HCT116 (cell line): ENCODE results near the gene RUNDC1. TPM values are rescaled to one million over a fixed set of nuclear protein-coding genes. Genes with fewer than 3 reads are reported as not detected.

Source experiments
- ATAC-seq: fragments of 200-7000 bp; cut with Tn5 transposase; 2 replicates; pipeline ENCODE4 v1.9.1; 2020; ENCODE audit warnings: mild to moderate bottlenecking, moderate library complexity
- BruUV-seq: library from RNA; stranded (reverse); fragments of 400-500 nt; replicated peaks from 2 replicates; lab custom pipeline; 2021; lab: Mats Ljungman, UMichigan
- CTCF ChIA-PET: fragments of 300-600 bp; sonication (Branson Sonifier 250); formaldehyde crosslinking; loops from one replicate; lab custom pipeline; 2021; ENCODE audit warnings: antibody characterized with exemption; lab: Charles Lee
- POLR2A ChIA-PET: fragments of 300-600, 350-600 bp; sonication (Branson Sonifier 250); formaldehyde crosslinking; loops from one replicate; lab custom pipeline; 2021; ENCODE audit warnings: antibody characterized with exemption; lab: Charles Lee
- RAD21 ChIA-PET, 2 experiments: fragments of 300-600 bp; sonication (Branson Sonifier 250); formaldehyde crosslinking; loops; one replicate each; lab custom pipeline; 2023; ENCODE audit warnings: low total read pairs in 2 of 2; ENCODE audit not compliant: uncharacterized antibody in 2 of 2, unreplicated experiment in 2 of 2, low non-redundant PET in 1 of 2; lab: Charles Lee
- DNase-seq: peaks from one replicate; pipeline ENCODE4 v3.0.0-alpha.2; 2010; ENCODE audit warnings: low read depth, low spot score
- H2AFZ ChIP-seq: fragments of 200-600 bp; shearing (Covaris generic), sonication (generic); 2 replicates; pipeline ENCODE4 v1.6.1; 2017; ENCODE audit warnings: low read depth, mixed run types, mixed read lengths, antibody characterized with exemption, low read length; ENCODE audit not compliant: poor library complexity, severe bottlenecking
- H3K27ac ChIP-seq: 2 replicates; pipeline ENCODE4 v1.5.1; 2012; ENCODE audit warnings: low read depth, low read length
- H3K27me3 ChIP-seq: fragments of 200-600 bp; sonication (generic); 2 replicates; pipeline ENCODE4 v1.6.1; 2016; ENCODE audit warnings: mixed run types, low read length, mixed read lengths; ENCODE audit not compliant: insufficient read depth
- H3K36me3 ChIP-seq, 2 experiments: fragments of 200-500 bp in 1 of 2; fragments of 200-600 bp in 1 of 2; sonication (Bioruptor generic) in 1 of 2; sonication (generic) in 1 of 2; 2 replicates each; pipeline versions ENCODE4 v1.5.1 to v1.6.1; 2014 to 2016; ENCODE audit warnings: low read length in 2 of 2, inconsistent platforms in 1 of 2, mixed read lengths in 1 of 2, mixed run types in 1 of 2; ENCODE audit not compliant: insufficient read depth in 2 of 2, control insufficient read depth in 1 of 2
- H3K4me1 ChIP-seq, 2 experiments: fragments of 200-600 bp in 1 of 2; sonication (generic) in 1 of 2; 2 replicates each; pipeline versions ENCODE4 v1.5.1 to v1.6.1; 2012 to 2017; ENCODE audit warnings: low read length in 2 of 2, inconsistent platforms in 1 of 2, mild to moderate bottlenecking in 1 of 2, mixed read lengths in 1 of 2, mixed run types in 1 of 2, moderate library complexity in 1 of 2; ENCODE audit not compliant: insufficient read depth in 2 of 2, control insufficient read depth in 1 of 2
- H3K4me2 ChIP-seq: fragments of 200-600 bp; sonication (generic); 2 replicates; pipeline ENCODE4 v1.6.1; 2017; ENCODE audit warnings: mixed run types, low read length, mixed read lengths
- H3K4me3 ChIP-seq, 2 experiments: fragments of 200-600 bp in 1 of 2; sonication (generic) in 1 of 2; replicated peaks in 1 of 2; 2 replicates each; pipeline ENCODE4 v1.5.1; 2011 to 2016; ENCODE audit warnings: low read length in 2 of 2, control low read depth in 1 of 2, low read depth in 1 of 2, mild to moderate bottlenecking in 1 of 2, mixed read lengths in 1 of 2, mixed run types in 1 of 2
- H3K79me2 ChIP-seq: fragments of 200-600 bp; sonication (generic); 2 replicates; pipeline ENCODE4 v1.6.1; 2017; ENCODE audit warnings: mild to moderate bottlenecking, mixed run types, low read length, moderate library complexity, mixed read lengths; ENCODE audit not compliant: insufficient read depth
- H3K9ac ChIP-seq: fragments of 200-600 bp; sonication (generic); 2 replicates; pipeline ENCODE4 v1.6.1; 2016; ENCODE audit warnings: low read length, mixed read lengths
- H3K9me2 ChIP-seq: fragments of 200-600 bp; sonication (generic), shearing (Covaris generic); 2 replicates; pipeline ENCODE4 v1.6.1; 2017; ENCODE audit warnings: mixed run types, mild to moderate bottlenecking, moderate library complexity; ENCODE audit not compliant: insufficient read depth
- H3K9me3 ChIP-seq, 2 experiments: fragments of 200-500 bp in 1 of 2; fragments of 200-600 bp in 1 of 2; sonication (Bioruptor generic) in 1 of 2; sonication (generic) in 1 of 2; 2 replicates each; pipeline ENCODE4 v1.6.1; 2014 to 2017; ENCODE audit warnings: low read length in 2 of 2, mixed read lengths in 2 of 2, inconsistent platforms in 1 of 2, low read depth in 1 of 2, mild to moderate bottlenecking in 1 of 2, mixed run types in 1 of 2, moderate library complexity in 1 of 2; ENCODE audit not compliant: control insufficient read depth in 1 of 2, insufficient read depth in 1 of 2
- H4K20me1 ChIP-seq: fragments of 200-600 bp; sonication (generic), shearing (Covaris generic); 2 replicates; pipeline ENCODE4 v1.6.1; 2017; ENCODE audit warnings: mixed run types, mild to moderate bottlenecking, moderate library complexity; ENCODE audit not compliant: insufficient read depth
- CBX3 ChIP-seq: IDR thresholded peaks from 2 replicates; pipeline ENCODE4 v1.6.1; 2012; ENCODE audit warnings: low read depth
- CTCF ChIP-seq, 3 experiments: fragments of 200-600 bp in 1 of 3; sonication (generic) in 1 of 3; IDR thresholded peaks in 2 of 3; conservative IDR thresholded peaks in 1 of 3; 2 replicates each; pipeline ENCODE4 v1.5.1; 2012 to 2017; ENCODE audit warnings: low read depth in 2 of 3, low read length in 2 of 3, antibody characterized with exemption in 1 of 3, borderline replicate concordance in 1 of 3, control low read depth in 1 of 3, mild to moderate bottlenecking in 1 of 3, mixed read lengths in 1 of 3, mixed run types in 1 of 3, moderate library complexity in 1 of 3; ENCODE audit not compliant: insufficient read depth in 1 of 3
- EGR1 ChIP-seq: IDR thresholded peaks from 2 replicates; pipeline ENCODE4 v1.6.1; 2012; ENCODE audit warnings: low read depth
- EZH2phosphoT487 ChIP-seq: fragments of 200-600 bp; IDR thresholded peaks from 2 replicates; pipeline ENCODE4 v1.6.1; 2018; ENCODE audit warnings: antibody characterized with exemption, borderline replicate concordance
- FOSL1 ChIP-seq: IDR thresholded peaks from 2 replicates; pipeline ENCODE4 v1.6.1; 2012; ENCODE audit warnings: low read depth
- MAX ChIP-seq: IDR thresholded peaks from 2 replicates; pipeline ENCODE4 v1.6.1; 2012
- POLR2AphosphoS5 ChIP-seq: IDR thresholded peaks from 2 replicates; pipeline ENCODE4 v1.6.1; 2011; ENCODE audit warnings: mild to moderate bottlenecking, low read depth, low read length, moderate library complexity
- RAD21 ChIP-seq: IDR thresholded peaks from 2 replicates; pipeline ENCODE4 v1.6.1; 2012; ENCODE audit warnings: low read depth, mild to moderate bottlenecking
- SP1 ChIP-seq: IDR thresholded peaks from 2 replicates; pipeline ENCODE4 v1.6.1; 2012; ENCODE audit warnings: low read depth
- TCF7L2 ChIP-seq: IDR thresholded peaks from 2 replicates; pipeline ENCODE4 v1.7.0; 2011; ENCODE audit warnings: borderline replicate concordance, inconsistent platforms; ENCODE audit not compliant: insufficient read depth, insufficient read length; ENCODE audit errors: extremely low read depth
- YY1 ChIP-seq: IDR thresholded peaks from 2 replicates; pipeline ENCODE4 v1.6.1; 2011; ENCODE audit warnings: low read length, low read depth, moderate library complexity, mild to moderate bottlenecking; ENCODE audit not compliant: insufficient replicate concordance; ENCODE audit errors: extremely low read depth
- ZFX ChIP-seq: fragments of 450-650 bp; IDR thresholded peaks from 2 replicates; pipeline ENCODE4 v1.6.1; 2017
- intact Hi-C: fragments of 100-400 bp; cut with micrococcal nuclease; formaldehyde crosslinking; loops from 2 replicates; pipeline ENCODE4 v1.10.0; 2022
- total RNA-seq: library from RNA; stranded (reverse); gene quantifications from one replicate; pipeline ENCODE4 v1.2.1, GENCODE V29; 2021; ENCODE audit not compliant: unreplicated experiment
- TF ChIP-seq, protein P1 (sequence below): IDR thresholded peaks from 2 replicates; pipeline ENCODE4 v1.6.1; 2012
- TF ChIP-seq, protein P2 (sequence below): IDR thresholded peaks from 2 replicates; pipeline ENCODE4 v1.6.1; 2012; ENCODE audit warnings: low read depth

RUNDC1 gene
- total RNA-seq, 1 experiment from 2014 or later = 13.0 TPM

- TF ChIP-seq MAX = peak; percentile 68
- peak in 2 of 3 experiments; percentile 63 to 75; a peak in 5 of 6 replicates for TF ChIP-seq CTCF (IDR thresholded peaks at IDR 0.05 in 2 of 3, conservative IDR thresholded peaks at IDR 0.05 in 1 of 3; ENCODE audit: borderline replicate concordance in 1 of 3, insufficient read depth in 1 of 3, low read depth in 2 of 3, low read length in 2 of 3)
- TF ChIP-seq CBX3 = no peak
- TF ChIP-seq YY1 = peak; percentile 22
- TF ChIP-seq SP1 = 0 out of 2 replicates have a peak, but pooled peaks have one; percentile 7
- TF ChIP-seq, protein P1, sequence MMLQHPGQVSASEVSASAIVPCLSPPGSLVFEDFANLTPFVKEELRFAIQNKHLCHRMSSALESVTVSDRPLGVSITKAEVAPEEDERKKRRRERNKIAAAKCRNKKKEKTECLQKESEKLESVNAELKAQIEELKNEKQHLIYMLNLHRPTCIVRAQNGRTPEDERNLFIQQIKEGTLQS = no peak
- TF ChIP-seq RAD21 = peak; percentile 87
- TF ChIP-seq, protein P2, sequence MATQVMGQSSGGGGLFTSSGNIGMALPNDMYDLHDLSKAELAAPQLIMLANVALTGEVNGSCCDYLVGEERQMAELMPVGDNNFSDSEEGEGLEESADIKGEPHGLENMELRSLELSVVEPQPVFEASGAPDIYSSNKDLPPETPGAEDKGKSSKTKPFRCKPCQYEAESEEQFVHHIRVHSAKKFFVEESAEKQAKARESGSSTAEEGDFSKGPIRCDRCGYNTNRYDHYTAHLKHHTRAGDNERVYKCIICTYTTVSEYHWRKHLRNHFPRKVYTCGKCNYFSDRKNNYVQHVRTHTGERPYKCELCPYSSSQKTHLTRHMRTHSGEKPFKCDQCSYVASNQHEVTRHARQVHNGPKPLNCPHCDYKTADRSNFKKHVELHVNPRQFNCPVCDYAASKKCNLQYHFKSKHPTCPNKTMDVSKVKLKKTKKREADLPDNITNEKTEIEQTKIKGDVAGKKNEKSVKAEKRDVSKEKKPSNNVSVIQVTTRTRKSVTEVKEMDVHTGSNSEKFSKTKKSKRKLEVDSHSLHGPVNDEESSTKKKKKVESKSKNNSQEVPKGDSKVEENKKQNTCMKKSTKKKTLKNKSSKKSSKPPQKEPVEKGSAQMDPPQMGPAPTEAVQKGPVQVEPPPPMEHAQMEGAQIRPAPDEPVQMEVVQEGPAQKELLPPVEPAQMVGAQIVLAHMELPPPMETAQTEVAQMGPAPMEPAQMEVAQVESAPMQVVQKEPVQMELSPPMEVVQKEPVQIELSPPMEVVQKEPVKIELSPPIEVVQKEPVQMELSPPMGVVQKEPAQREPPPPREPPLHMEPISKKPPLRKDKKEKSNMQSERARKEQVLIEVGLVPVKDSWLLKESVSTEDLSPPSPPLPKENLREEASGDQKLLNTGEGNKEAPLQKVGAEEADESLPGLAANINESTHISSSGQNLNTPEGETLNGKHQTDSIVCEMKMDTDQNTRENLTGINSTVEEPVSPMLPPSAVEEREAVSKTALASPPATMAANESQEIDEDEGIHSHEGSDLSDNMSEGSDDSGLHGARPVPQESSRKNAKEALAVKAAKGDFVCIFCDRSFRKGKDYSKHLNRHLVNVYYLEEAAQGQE = no peak
- peak; percentile 46; the same call in 1 of the 2 replicates for TF ChIP-seq ZFX
- TF ChIP-seq POLR2AphosphoS5 = peak; percentile 57
- TF ChIP-seq EGR1 = peak; percentile 85
- no peak for TF ChIP-seq FOSL1
- peak; percentile 15 for TF ChIP-seq TCF7L2
- no peak for TF ChIP-seq EZH2phosphoT487
- Histone ChIP-seq H3K9me3 (no peaks in the 10 kb centered on the region), H3K36me3 (no peaks in the 10 kb centered on the region), H3K79me2 (peaks cover 8% of the 10 kb centered on the region; the same call in 1 of the 2 replicates), H3K27ac (peak within 1 kb of the TSS; percentile 63), H4K20me1 (no peaks in the 10 kb centered on the region), H3K27me3 (no peaks in the 10 kb centered on the region), H2AFZ (no peak within 1 kb of the TSS), H3K4me3 (peak within 1 kb of the TSS; percentile 45 to 61), H3K9me2 (no peaks in the 10 kb centered on the region), H3K9ac (peak within 1 kb of the TSS; percentile 68), H3K4me1 (peaks cover 9 to 38% of the 10 kb centered on the region in 2 experiments; a peak in 3 of 4 replicates), H3K4me2 (peak within 1 kb of the TSS; percentile 99)
- ATAC-seq = peak; percentile 72
- CTCF ChIA-PET = interaction anchor here (0.7 to 1.8 kb wide), 11 partner anchors 12 to 459 kb away, joined by 3 to 12 read pairs (median 4); partner anchors contain the start of genes DHX8, NBR1 and RPL27
- no TSS peak for BruUV-seq
- RAD21 ChIA-PET = interaction anchor here in 1 of 2 experiments (1.2 kb wide), 1 partner anchor 27 kb away, joined by 3 read pairs; the partner anchor contains the start of gene RPL27
- peak; percentile 91 for DNase-seq
- intact Hi-C loops = loop anchor here (2.0 to 5.0 kb wide), 2 partner anchors 100 to 363 kb away; partner anchors contain the start of gene BRCA1
- POLR2A ChIA-PET = interaction anchor here (0.8 to 3.9 kb wide), 9 partner anchors 10 to 343 kb away, joined by 3 to 30 read pairs (median 5); partner anchors contain the start of genes BRCA1, RPL27 and TMEM106A
Observed at GRCh38 chr17:43024407-43025289, 44.3 kb downstream of the RUNDC1 start, which contains the start of gene RND2. TSS of gene RND2 (plus strand) at chr17:43025231. CDS start at chr17:43025348, 117 bp downstream.
